Small intestine (tissue), 7 donors: ENCODE results near the gene MCIDAS. TPM values are rescaled to one million over a fixed set of nuclear protein-coding genes. Genes with fewer than 3 reads are reported as not detected.

Source experiments
- DNase-seq, 2 donors: peaks; one replicate each; pipeline versions ENCODE4 v3.0.0 to v3.0.0-alpha.2; 2013
- FAIRE-seq: peaks from 2 replicates; lab custom pipeline; 2012; peaks lifted over from hg19 to GRCh38; lab: Jason Lieb, UNC
- H3K27ac ChIP-seq, 3 donors: one replicate each; pipeline ENCODE4 v1.5.1; 2013; ENCODE audit warnings: low read length in 2 of 3, mild to moderate bottlenecking in 2 of 3, control low read depth in 1 of 3, inconsistent platforms in 1 of 3, low read depth in 1 of 3, moderate library complexity in 1 of 3
- H3K27me3 ChIP-seq, 3 donors: one replicate each; pipeline ENCODE4 v1.6.1; 2013; ENCODE audit warnings: low read length in 3 of 3, inconsistent platforms in 1 of 3; ENCODE audit not compliant: control insufficient read depth in 3 of 3, insufficient read depth in 3 of 3
- H3K36me3 ChIP-seq, 3 donors: one replicate each; pipeline ENCODE4 v1.6.1; 2013; ENCODE audit warnings: low read length in 3 of 3, inconsistent platforms in 1 of 3, low read depth in 1 of 3, mild to moderate bottlenecking in 1 of 3, moderate library complexity in 1 of 3; ENCODE audit not compliant: control insufficient read depth in 3 of 3, insufficient read depth in 2 of 3
- H3K4me1 ChIP-seq, 3 donors: one replicate each; pipeline ENCODE4 v1.6.1; 2013; ENCODE audit warnings: low read length in 2 of 3, inconsistent platforms in 1 of 3, low read depth in 1 of 3, mild to moderate bottlenecking in 1 of 3, moderate library complexity in 1 of 3; ENCODE audit not compliant: control insufficient read depth in 3 of 3, insufficient read depth in 2 of 3
- H3K4me3 ChIP-seq, 3 donors: one replicate each; pipeline ENCODE4 v1.5.1; 2013; ENCODE audit warnings: low read length in 3 of 3, control low read depth in 1 of 3, inconsistent platforms in 1 of 3, low read depth in 1 of 3, mild to moderate bottlenecking in 1 of 3, moderate library complexity in 1 of 3
- H3K9me3 ChIP-seq, 2 donors: one replicate each; pipeline ENCODE4 v1.6.1; 2013; ENCODE audit warnings: low read depth in 1 of 2, low read length in 1 of 2; ENCODE audit not compliant: control insufficient read depth in 2 of 2, insufficient read depth in 1 of 2
- WGBS, 3 donors: extraction: QIAGEN DNeasy Blood & Tissue Kit; methylation state at CpG; one replicate each; pipeline ENCODE4 v1.1.7; 2013; 5-methylcytosine and 5-hydroxymethylcytosine counted together
- polyA plus RNA-seq, 4 donors: library from polyadenylated mRNA; stranded (reverse) in 3 of 4; unstranded in 1 of 4; fragments of 200-250 nt in 3 of 4; fragments of 120-200 nt in 1 of 4; gene quantifications; one replicate each; pipeline versions ENCODE4 v1.2.1 to v1.2.3, GENCODE V29; 2013
- donor health status: healthy with polysubstance abuse.
- donor health status: control.
- donor health status: control.
- donor health status: Bipolar disorder and iron deficiency.
- donor health status: healthy.

MCIDAS gene
- polyA plus RNA-seq, 4 donors = not detected

DNA sequence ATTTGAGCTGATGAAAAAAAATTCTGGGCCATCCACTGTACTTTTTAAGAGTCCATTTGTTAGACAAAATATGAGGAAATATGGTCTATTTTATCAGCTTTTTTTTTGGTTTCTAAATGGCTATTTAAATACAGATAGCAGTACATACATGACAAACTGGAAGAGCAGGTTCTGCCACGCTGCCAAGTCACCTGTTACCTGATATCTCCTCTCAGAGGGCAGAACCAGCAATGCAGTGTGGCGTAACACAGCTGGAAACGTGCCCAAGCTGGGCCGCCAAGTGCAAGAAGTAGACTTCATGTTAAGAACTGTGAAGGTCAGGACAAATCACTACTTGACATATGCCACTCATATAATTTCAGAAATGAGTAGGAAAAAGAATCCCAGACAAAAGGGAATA, 8.1 kb downstream of the MCIDAS start:
- peaks cover 0 to 3% of the 10 kb centered on the region in 2 donors for H3K9me3 ChIP-seq
- FAIRE-seq = no peak
- WGBS, 3 donors = 14 to 28% (median 15%) methylated on average over 4 of the region's 4 CpGs
- peaks cover 0 to 23% (median 7%) of the 10 kb centered on the region in 3 donors for H3K4me1 ChIP-seq
- H3K4me3 ChIP-seq = no peak overlapping the region
- peaks cover 7 to 45% (median 36%) of the 10 kb centered on the region in 3 donors for H3K27me3 ChIP-seq
- DNase-seq = peak; percentile 93 to 97
- no peaks in the 10 kb centered on the region for H3K36me3 ChIP-seq
- H3K27ac ChIP-seq = no peak overlapping the region

DNA sequence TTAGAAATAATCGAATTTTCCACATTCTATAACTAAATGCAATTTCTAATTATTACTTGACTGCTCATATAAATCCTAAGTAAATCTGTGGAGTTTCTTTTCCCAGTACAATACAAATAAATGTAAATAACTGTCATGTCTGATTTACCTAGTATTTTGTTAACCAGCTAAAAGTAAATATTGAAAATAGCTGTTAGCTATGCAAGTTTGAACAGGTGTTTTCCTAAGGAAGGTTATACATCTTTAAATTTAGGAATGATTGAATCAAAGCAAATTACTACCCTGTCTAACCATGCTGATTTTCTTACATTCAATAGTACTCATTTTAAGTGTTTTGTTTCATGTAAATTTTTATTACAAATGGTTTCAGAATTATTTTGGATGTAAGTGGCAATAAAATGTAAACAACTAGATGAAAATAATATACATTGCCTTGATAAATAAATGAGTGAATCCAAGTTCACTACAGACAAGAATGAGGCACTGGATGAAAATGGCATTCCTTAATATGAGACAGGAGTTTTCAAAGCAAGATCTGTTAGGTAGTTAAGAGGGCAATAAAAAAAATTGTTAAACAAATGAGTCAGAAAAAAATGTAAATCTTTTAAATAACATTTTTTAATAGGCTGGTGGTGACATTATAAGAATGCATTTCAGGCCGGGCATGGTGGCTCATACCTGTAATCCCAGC, 15.8 kb downstream of the MCIDAS start:
- no peaks in the 10 kb centered on the region for H3K36me3 ChIP-seq
- no peak for FAIRE-seq

DNA sequence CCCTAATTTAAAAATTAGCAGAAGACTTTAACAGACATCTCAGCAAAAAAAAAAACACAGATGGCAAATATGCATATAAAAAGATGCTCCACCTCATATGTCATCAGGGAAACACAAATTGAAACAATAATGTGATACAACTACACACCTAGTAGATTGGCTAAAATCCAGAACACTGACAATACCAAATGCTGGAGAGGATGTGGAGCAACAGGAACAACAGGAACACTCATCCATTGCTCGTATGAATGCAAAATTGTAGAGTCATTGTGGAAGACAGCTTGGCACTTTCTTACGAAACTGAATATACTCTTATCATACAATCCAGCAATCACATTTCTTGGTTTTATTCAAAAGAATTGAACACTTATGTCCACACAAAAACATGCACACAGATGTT, 22.1 kb downstream of the MCIDAS start:
- no peak for FAIRE-seq

More for the DNA sequence above, 15.8 kb downstream of the MCIDAS start:
- Histone ChIP-seq H3K4me3 (no peak overlapping the region), H3K27ac (no peak overlapping the region), H3K4me1 (no peaks in the 10 kb centered on the region), H3K9me3 (no peaks in the 10 kb centered on the region), H3K27me3 (peaks cover 0 to 8% (median 3%) of the 10 kb centered on the region in 3 donors)
- no peak for DNase-seq
- WGBS, 3 donors = 79 to 81% (median 80%) methylated on average over 2 of the region's 2 CpGs

DNA sequence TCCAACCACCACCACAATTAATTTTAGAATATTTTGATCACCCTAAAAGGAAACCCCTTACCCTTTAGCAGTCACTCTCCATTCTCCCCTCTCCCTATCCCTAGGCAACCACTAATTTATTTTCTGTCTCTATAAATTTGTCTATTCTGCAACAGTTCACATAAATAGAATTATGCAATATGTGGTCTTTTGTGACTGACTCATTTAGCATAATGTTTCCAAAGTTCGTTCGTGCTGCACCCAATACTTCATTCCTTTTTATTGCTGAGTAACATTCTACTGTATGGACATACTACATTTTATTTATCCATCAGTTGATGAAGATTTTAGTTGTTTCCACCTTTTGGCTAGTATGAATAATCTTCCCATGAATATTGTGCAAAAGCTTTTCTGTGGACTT, 36.0 kb downstream of the MCIDAS start:
- FAIRE-seq (no peak), DNase-seq (no peak)
- H3K4me3 ChIP-seq = no peak overlapping the region
- H3K9me3 ChIP-seq = no peaks in the 10 kb centered on the region
- 59 to 82% (median 61%) methylated on average over 2 of the region's 2 CpGs for WGBS, 3 donors
- no peaks in the 10 kb centered on the region for H3K36me3 ChIP-seq
- no peak overlapping the region for H3K27ac ChIP-seq
- peaks cover 0 to 27% (median 15%) of the 10 kb centered on the region in 3 donors for H3K27me3 ChIP-seq
- H3K4me1 ChIP-seq = no peaks in the 10 kb centered on the region

More for the DNA sequence above, 22.1 kb downstream of the MCIDAS start:
- Histone ChIP-seq H3K4me1 (no peaks in the 10 kb centered on the region), H3K9me3 (no peaks in the 10 kb centered on the region), H3K27ac (no peak overlapping the region), H3K4me3 (no peak overlapping the region), H3K27me3 (peaks cover 0 to 8% (median 4%) of the 10 kb centered on the region in 3 donors), H3K36me3 (no peaks in the 10 kb centered on the region)
- DNase-seq = no peak
- 53 to 72% (median 70%) methylated on average over 2 of the region's 2 CpGs for WGBS, 3 donors

DNA sequence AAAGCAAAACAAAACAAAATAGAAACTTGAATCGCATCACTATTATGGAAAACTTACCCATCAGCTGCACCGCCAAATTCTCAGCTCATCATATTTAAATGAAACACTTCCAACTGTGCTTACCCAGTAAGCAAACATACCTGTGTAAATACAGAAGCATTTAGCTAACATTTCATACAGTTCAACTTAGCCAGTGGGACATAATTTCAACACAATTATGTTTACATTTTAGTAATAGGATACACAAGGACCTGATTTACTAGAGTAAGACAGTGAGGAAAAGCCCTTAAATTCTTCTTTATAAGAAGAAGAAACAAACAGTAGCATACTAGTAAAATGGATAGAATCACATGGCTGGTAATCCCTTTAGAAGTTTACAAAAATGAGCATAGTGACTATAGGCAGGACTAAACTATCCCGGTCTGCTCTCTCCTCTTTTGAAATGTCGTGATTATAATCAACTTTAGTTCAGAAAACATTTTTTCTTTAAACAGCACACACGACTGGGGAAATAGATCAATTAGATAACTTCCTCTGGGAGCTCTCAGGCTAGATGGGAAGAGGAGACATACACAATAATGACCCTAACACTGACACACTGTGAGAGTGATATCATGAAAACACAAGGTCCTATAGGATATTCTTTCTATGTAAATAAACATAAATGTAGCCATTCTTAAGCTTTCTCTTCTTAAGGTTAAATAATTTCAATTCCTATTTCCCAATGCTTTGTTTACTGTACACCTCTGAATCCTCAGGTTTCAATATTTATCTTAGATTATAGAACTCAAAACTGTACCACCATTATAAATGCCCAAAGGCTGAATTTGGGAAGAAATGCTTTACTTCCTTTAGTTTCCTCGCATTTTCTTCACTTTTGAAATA, 38.2 kb downstream of the MCIDAS start:
- Histone ChIP-seq H3K27ac (no peak overlapping the region), H3K4me1 (no peaks in the 10 kb centered on the region), H3K4me3 (no peak overlapping the region), H3K9me3 (no peaks in the 10 kb centered on the region), H3K27me3 (peaks cover 0 to 31% (median 16%) of the 10 kb centered on the region in 3 donors), H3K36me3 (no peaks in the 10 kb centered on the region)
- 58 to 62% (median 60%) methylated on average over 6 of the region's 6 CpGs for WGBS, 3 donors
- DNase-seq = no peak
- FAIRE-seq = no peak

DNA sequence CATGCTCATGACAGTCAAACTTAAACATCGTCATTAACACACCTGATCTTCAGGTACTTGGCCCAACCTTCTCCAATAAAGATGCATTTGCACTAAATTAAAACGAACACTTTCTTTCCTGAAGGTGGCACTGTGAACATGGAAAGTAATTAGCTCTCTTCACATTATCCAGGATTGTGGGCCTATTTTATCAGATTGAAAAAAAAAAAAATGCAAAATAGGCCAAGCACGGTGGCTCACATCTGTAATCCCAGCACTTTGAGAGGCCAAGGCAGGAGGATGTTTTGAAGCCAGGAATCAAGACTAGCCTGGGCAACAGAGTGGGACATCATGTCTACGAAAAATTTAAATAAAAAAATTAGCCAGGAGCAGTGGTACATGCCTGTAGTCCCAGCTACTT, 39.7 kb downstream of the MCIDAS start:
- no peak overlapping the region for H3K4me3 ChIP-seq
- DNase-seq (peak; percentile 49 to 50), FAIRE-seq (no peak)
- no peaks in the 10 kb centered on the region for H3K9me3 ChIP-seq
- no peaks in the 10 kb centered on the region for H3K4me1 ChIP-seq
- H3K27me3 ChIP-seq = peaks cover 0 to 28% (median 15%) of the 10 kb centered on the region in 3 donors
- no peaks in the 10 kb centered on the region for H3K36me3 ChIP-seq
- 20 to 43% (median 31%) methylated on average over 4 of the region's 4 CpGs for WGBS, 3 donors
- no peak overlapping the region for H3K27ac ChIP-seq

DNA sequence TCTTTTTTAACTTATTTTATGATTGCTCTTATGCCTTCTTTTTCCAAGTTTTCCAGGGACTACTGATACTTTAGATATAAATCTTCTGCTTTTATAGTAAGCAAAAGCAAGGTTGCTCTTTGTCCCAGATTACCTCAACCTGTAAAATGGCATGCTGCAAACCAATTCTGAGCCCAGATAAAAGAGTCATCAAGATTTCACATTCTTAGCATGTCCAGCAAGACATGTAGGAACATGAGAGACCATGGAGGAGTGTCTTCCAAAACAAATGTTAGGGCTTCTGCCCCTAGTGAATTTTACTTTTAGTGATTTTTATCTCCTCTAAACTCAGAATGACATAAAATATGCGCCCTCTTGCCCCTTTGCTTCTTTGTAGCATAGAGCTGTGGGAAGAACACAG, 47.1 kb downstream of the MCIDAS start:
- FAIRE-seq (no peak), DNase-seq (no peak)
- Histone ChIP-seq H3K27ac (no peak overlapping the region), H3K4me3 (no peak overlapping the region), H3K36me3 (no peaks in the 10 kb centered on the region), H3K4me1 (peaks cover 0 to 12% (median 3%) of the 10 kb centered on the region in 3 donors), H3K27me3 (peaks cover 2 to 56% (median 20%) of the 10 kb centered on the region in 3 donors), H3K9me3 (peaks cover 0 to 3% of the 10 kb centered on the region in 2 donors)
- WGBS, 3 donors = 41 to 58% (median 53%) methylated on average over 1 of the region's 1 CpG

DNA sequence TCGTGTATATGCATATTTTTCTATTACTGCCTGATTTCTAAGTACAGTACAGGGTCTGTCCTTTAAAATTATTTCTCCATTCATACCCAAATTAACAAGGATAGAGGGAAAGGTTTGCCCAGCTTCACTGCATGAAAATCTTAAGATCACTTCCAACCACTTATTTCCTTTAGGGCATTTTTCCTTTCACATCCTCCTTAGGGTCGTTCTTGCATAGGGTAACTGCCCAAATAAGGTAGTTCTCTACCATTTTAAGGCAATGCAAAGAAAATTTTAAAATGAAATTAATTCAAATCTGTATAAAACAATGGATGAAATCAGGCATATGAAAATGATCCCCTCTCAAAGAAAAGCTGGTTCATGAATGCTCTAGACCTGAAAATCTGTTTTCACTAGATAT, 50.0 kb downstream of the MCIDAS start:
- no peak for DNase-seq
- H3K9me3 ChIP-seq = peaks cover 0 to 3% of the 10 kb centered on the region in 2 donors
- peaks cover 2 to 66% (median 21%) of the 10 kb centered on the region in 3 donors for H3K27me3 ChIP-seq
- no peaks in the 10 kb centered on the region for H3K36me3 ChIP-seq
- WGBS, 3 donors = 1 to 7% (median 3%) methylated on average over 2 of the region's 2 CpGs
- peaks cover 0 to 26% (median 7%) of the 10 kb centered on the region in 3 donors for H3K4me1 ChIP-seq
- FAIRE-seq = no peak
- no peak overlapping the region for H3K4me3 ChIP-seq
- no peak overlapping the region for H3K27ac ChIP-seq
